Mesenchymal stem cell (in vitro differentiated cells and primary cell): ENCODE results near the gene PTPRD.
A peak's percentile ranks its signal among the peaks of the same experiment; 100 is the strongest.

Experiments used
- DNase-seq: peaks from one replicate; pipeline ENCODE4 v3.0.0-alpha.2; 2013
- H2AFZ ChIP-seq: one replicate; pipeline ENCODE4 v1.6.1; 2013; ENCODE audit warnings: low read depth, mild to moderate bottlenecking, control low read depth, inconsistent platforms, low read length, moderate library complexity
- H2AK5ac ChIP-seq: 2 replicates; pipeline ENCODE4 v1.6.1; 2013; ENCODE audit warnings: low read length, moderate library complexity, mild to moderate bottlenecking, inconsistent platforms; ENCODE audit not compliant: severe bottlenecking
- H2BK120ac ChIP-seq: one replicate; pipeline ENCODE4 v1.6.1; 2013; ENCODE audit warnings: low read depth, mild to moderate bottlenecking, inconsistent platforms, low read length, moderate library complexity
- H2BK12ac ChIP-seq, 2 experiments: one replicate each; pipeline ENCODE4 v1.6.1; 2013; ENCODE audit warnings: inconsistent platforms in 2 of 2, low read length in 2 of 2, mild to moderate bottlenecking in 2 of 2, moderate library complexity in 2 of 2, control low read depth in 1 of 2
- H2BK15ac ChIP-seq: one replicate; pipeline ENCODE4 v1.6.1; 2013; ENCODE audit warnings: mild to moderate bottlenecking, low read depth, inconsistent platforms; ENCODE audit not compliant: poor library complexity, severe bottlenecking
- H2BK5ac ChIP-seq: 2 replicates; pipeline ENCODE4 v1.6.1; 2013; ENCODE audit warnings: low read depth, mild to moderate bottlenecking, low read length, control low read depth, inconsistent platforms; ENCODE audit not compliant: poor library complexity, severe bottlenecking
- H3K14ac ChIP-seq, 2 experiments: one replicate each; pipeline ENCODE4 v1.6.1; 2013; ENCODE audit warnings: inconsistent platforms in 2 of 2, low read length in 2 of 2, control low read depth in 1 of 2, mild to moderate bottlenecking in 1 of 2, moderate library complexity in 1 of 2
- H3K18ac ChIP-seq, 2 experiments: one replicate each; pipeline ENCODE4 v1.6.1; 2013; ENCODE audit warnings: inconsistent platforms in 2 of 2, low read length in 2 of 2, control low read depth in 1 of 2, low read depth in 1 of 2, mild to moderate bottlenecking in 1 of 2
- H3K23ac ChIP-seq, 2 experiments: one replicate each; pipeline ENCODE4 v1.6.1; 2013; ENCODE audit warnings: inconsistent platforms in 2 of 2, low read length in 2 of 2, mild to moderate bottlenecking in 2 of 2, moderate library complexity in 2 of 2, control low read depth in 1 of 2
- H3K27ac ChIP-seq: 2 replicates; pipeline ENCODE4 v1.5.1; 2013; ENCODE audit warnings: mild to moderate bottlenecking, moderate library complexity, low read length, control low read depth, inconsistent platforms; ENCODE audit not compliant: poor library complexity, severe bottlenecking
- H3K27me3 ChIP-seq, 2 experiments: 2 replicates each; pipeline versions ENCODE4 v1.6.1 to v1.7.0; 2013; ENCODE audit warnings: low read length in 2 of 2, mild to moderate bottlenecking in 2 of 2, moderate library complexity in 2 of 2, control low read depth in 1 of 2, inconsistent platforms in 1 of 2; ENCODE audit not compliant: control insufficient read depth in 1 of 2, insufficient read depth in 1 of 2
- H3K36me3 ChIP-seq, 2 experiments: 2 replicates each; pipeline versions ENCODE4 v1.6.1 to v1.7.0; 2013; ENCODE audit warnings: low read length in 2 of 2, control low read depth in 1 of 2, inconsistent platforms in 1 of 2, low read depth in 1 of 2, mild to moderate bottlenecking in 1 of 2; ENCODE audit not compliant: insufficient read depth in 2 of 2, control insufficient read depth in 1 of 2
- H3K4ac ChIP-seq, 2 experiments: one replicate each; pipeline ENCODE4 v1.6.1; 2013; ENCODE audit warnings: inconsistent platforms in 2 of 2, low read length in 2 of 2, mild to moderate bottlenecking in 2 of 2, moderate library complexity in 2 of 2, control low read depth in 1 of 2, low read depth in 1 of 2
- H3K4me1 ChIP-seq: 2 replicates; pipeline ENCODE4 v1.6.1; 2013; ENCODE audit warnings: low read depth, low read length, control low read depth; ENCODE audit not compliant: control insufficient read depth, insufficient read depth
- H3K4me2 ChIP-seq: 2 replicates; pipeline ENCODE4 v1.6.1; 2013; ENCODE audit warnings: low read length, mild to moderate bottlenecking, inconsistent platforms; ENCODE audit not compliant: poor library complexity, severe bottlenecking
- H3K4me3 ChIP-seq, 2 experiments: 2 replicates each; pipeline versions ENCODE4 v1.5.1 to v1.7.0; 2013; ENCODE audit warnings: low read length in 2 of 2, mild to moderate bottlenecking in 2 of 2, control low read depth in 1 of 2, low read depth in 1 of 2; ENCODE audit not compliant: insufficient read depth in 1 of 2
- H3K79me1 ChIP-seq: replicated peaks from 2 replicates; pipeline ENCODE4 v1.6.1; 2013; ENCODE audit warnings: mild to moderate bottlenecking, control low read depth, low read length, inconsistent platforms; ENCODE audit not compliant: poor library complexity, severe bottlenecking
- H3K9ac ChIP-seq: 2 replicates; pipeline ENCODE4 v1.7.0; 2013; ENCODE audit warnings: mild to moderate bottlenecking, low read length, moderate library complexity
- H3K9me3 ChIP-seq: 2 replicates; pipeline ENCODE4 v1.7.0; 2013; ENCODE audit warnings: mild to moderate bottlenecking, low read length; ENCODE audit not compliant: control insufficient read depth
- H4K8ac ChIP-seq: one replicate; pipeline ENCODE4 v1.6.1; 2013; ENCODE audit warnings: inconsistent platforms, mild to moderate bottlenecking, low read length, moderate library complexity
- H4K91ac ChIP-seq: one replicate; pipeline ENCODE4 v1.6.1; 2013; ENCODE audit warnings: mild to moderate bottlenecking, low read length, inconsistent platforms
- WGBS: methylation state at CpG from one replicate; pipeline ENCODE4 v1.1.7; 2013; ENCODE audit warnings: mixed read lengths; 5-methylcytosine and 5-hydroxymethylcytosine counted together

PTPRD gene

GRCh38 chr9:10236161-10236560 is 376.6 kb downstream of the PTPRD start:
- H2BK120ac ChIP-seq = no peak overlapping the region
- no peak overlapping the region for H2BK12ac ChIP-seq
- no peak overlapping the region for H3K4ac ChIP-seq
- WGBS = 72% methylated on average over 1 of the region's 2 CpGs
- H3K27ac ChIP-seq = no peak overlapping the region
- no peak overlapping the region for H3K9ac ChIP-seq
- DNase-seq = no peak
- H3K79me1 ChIP-seq = no peaks in the 10 kb centered on the region
- no peak overlapping the region for H4K91ac ChIP-seq
- no peak overlapping the region for H3K18ac ChIP-seq
- no peaks in the 10 kb centered on the region for H3K4me1 ChIP-seq
- H2AFZ ChIP-seq = no peak overlapping the region
- no peaks in the 10 kb centered on the region for H3K36me3 ChIP-seq
- no peak overlapping the region for H3K14ac ChIP-seq
- no peak overlapping the region for H2AK5ac ChIP-seq
- no peaks in the 10 kb centered on the region for H3K9me3 ChIP-seq
- H3K23ac ChIP-seq = no peak overlapping the region
- no peaks in the 10 kb centered on the region for H3K27me3 ChIP-seq
- no peak overlapping the region for H3K4me2 ChIP-seq
- no peak overlapping the region for H2BK15ac ChIP-seq
- H2BK5ac ChIP-seq = no peak overlapping the region
- no peak overlapping the region for H4K8ac ChIP-seq
- H3K4me3 ChIP-seq = no peak overlapping the region

GRCh38 chr9:10235376-10235775 is 377.4 kb downstream of the PTPRD start:
- no peak for DNase-seq
- Histone ChIP-seq H3K9me3 (no peaks in the 10 kb centered on the region), H2BK5ac (no peak overlapping the region), H3K4me1 (no peaks in the 10 kb centered on the region), H3K4ac (no peak overlapping the region), H3K18ac (no peak overlapping the region), H3K27ac (no peak overlapping the region), H2BK15ac (no peak overlapping the region), H3K9ac (no peak overlapping the region), H4K91ac (no peak overlapping the region), H3K4me3 (no peak overlapping the region), H4K8ac (no peak overlapping the region), H3K36me3 (no peaks in the 10 kb centered on the region), H2AK5ac (no peak overlapping the region), H3K79me1 (no peaks in the 10 kb centered on the region), H2BK120ac (no peak overlapping the region), H2BK12ac (no peak overlapping the region), H3K27me3 (no peaks in the 10 kb centered on the region), H3K14ac (no peak overlapping the region), H3K23ac (no peak overlapping the region), H3K4me2 (no peak overlapping the region), H2AFZ (no peak overlapping the region)
- WGBS = 97% methylated on average over 4 of the region's 5 CpGs

- Histone ChIP-seq H2BK5ac (no peak overlapping the region), H2BK12ac (no peak overlapping the region), H4K8ac (no peak overlapping the region), H3K14ac (no peak overlapping the region), H3K4me3 (no peak overlapping the region), H3K9ac (no peak overlapping the region), H3K4ac (no peak overlapping the region), H3K23ac (no peak overlapping the region), H2BK120ac (no peak overlapping the region), H3K18ac (no peak overlapping the region), H3K79me1 (no peaks in the 10 kb centered on the region), H3K27me3 (no peaks in the 10 kb centered on the region), H2AFZ (no peak overlapping the region), H3K9me3 (no peaks in the 10 kb centered on the region), H3K27ac (no peak overlapping the region), H3K4me2 (no peak overlapping the region), H2AK5ac (no peak overlapping the region), H3K36me3 (no peaks in the 10 kb centered on the region), H4K91ac (no peak overlapping the region), H2BK15ac (no peak overlapping the region), H3K4me1 (no peaks in the 10 kb centered on the region)
- 51% methylated on average over 2 of the region's 3 CpGs for WGBS
- DNase-seq = peak; percentile 29
These were observed 380.4 kb downstream of the PTPRD start for GRCh38 chr9:10232352-10232930.

- H2BK15ac ChIP-seq = no peak overlapping the region
- H3K4ac ChIP-seq = no peak overlapping the region
- H3K4me3 ChIP-seq = no peak overlapping the region
- H2AK5ac ChIP-seq = no peak overlapping the region
- H4K91ac ChIP-seq = no peak overlapping the region
- H3K23ac ChIP-seq = no peak overlapping the region
- no peaks in the 10 kb centered on the region for H3K27me3 ChIP-seq
- no peak for DNase-seq
- H2BK5ac ChIP-seq = no peak overlapping the region
- no CpG with 5 or more reads among the region's 2 CpGs for WGBS
- H3K79me1 ChIP-seq = no peaks in the 10 kb centered on the region
- H3K14ac ChIP-seq = no peak overlapping the region
- H3K4me1 ChIP-seq = no peaks in the 10 kb centered on the region
- H3K4me2 ChIP-seq = no peak overlapping the region
- no peak overlapping the region for H3K27ac ChIP-seq
- no peak overlapping the region for H2AFZ ChIP-seq
- no peaks in the 10 kb centered on the region for H3K9me3 ChIP-seq
- no peak overlapping the region for H2BK12ac ChIP-seq
- no peak overlapping the region for H3K9ac ChIP-seq
- H2BK120ac ChIP-seq = no peak overlapping the region
- H3K36me3 ChIP-seq = no peaks in the 10 kb centered on the region
- H4K8ac ChIP-seq = no peak overlapping the region
- no peak overlapping the region for H3K18ac ChIP-seq
These were observed 382.3 kb downstream of the PTPRD start for GRCh38 chr9:10230512-10230911.
